NCI-H2196 (cell line): ENCODE data around the gene TDRD9.
A peak's percentile ranks its signal among the peaks of the same experiment; 100 is the strongest.

ENCODE experiments used
- DNase-seq: peaks from one replicate; lab custom pipeline; 2025; ENCODE audit not compliant: unreplicated experiment; lab: John Stamatoyannopoulos, UW

Gene TDRD9

GRCh38 chr14:104064003-104064402 is 135.7 kb downstream of the TDRD9 start:
- no peak for DNase-seq

- no peak for DNase-seq
These were observed 138.0 kb downstream of the TDRD9 start for GRCh38 chr14:104066279-104066678.

- DNase-seq: no peak
These were observed 138.6 kb downstream of the TDRD9 start for GRCh38 chr14:104066719-104067295.

- DNase-seq: no peak
These were observed 141.3 kb downstream of the TDRD9 start for GRCh38 chr14:104069541-104069940.

GRCh38 chr14:104072586-104072985 is 144.3 kb downstream of the TDRD9 start:
- no peak for DNase-seq

- DNase-seq: no peak
These were observed 145.5 kb downstream of the TDRD9 start for GRCh38 chr14:104073764-104074163.

- peak; percentile 8 for DNase-seq
These were observed 147.4 kb downstream of the TDRD9 start for GRCh38 chr14:104075530-104076151.

- DNase-seq: no peak
These were observed 148.5 kb downstream of the TDRD9 start for GRCh38 chr14:104076743-104077142.

- peak; percentile 77 for DNase-seq
These were observed 149.8 kb downstream of the TDRD9 start for GRCh38 chr14:104078031-104078455.

- DNase-seq: no peak
These were observed 152.4 kb downstream of the TDRD9 start for GRCh38 chr14:104080376-104081260.

GRCh38 chr14:104081261-104081835 is 153.1 kb downstream of the TDRD9 start:
- no peak for DNase-seq

- no peak for DNase-seq
These were observed 153.8 kb downstream of the TDRD9 start for GRCh38 chr14:104081951-104082464.

- DNase-seq: no peak
These were observed 154.6 kb downstream of the TDRD9 start for GRCh38 chr14:104082807-104083206.

- no peak for DNase-seq
These were observed 156.2 kb downstream of the TDRD9 start for GRCh38 chr14:104084251-104085002.

GRCh38 chr14:104085032-104085888 is 157.0 kb downstream of the TDRD9 start, which contains the start of gene ASPG:
Gene ASPG, plus strand, starts transcription at chr14:104085700. Its CDS starts 71 bp downstream, at chr14:104085771.
- DNase-seq: no peak

- no peak for DNase-seq
These were observed 157.6 kb downstream of the TDRD9 start for GRCh38 chr14:104085889-104086201.

- DNase-seq: no peak
These were observed 158.0 kb downstream of the TDRD9 start for GRCh38 chr14:104086210-104086660.

- no peak for DNase-seq
These were observed 158.6 kb downstream of the TDRD9 start for GRCh38 chr14:104086661-104087461.

- DNase-seq: no peak
These were observed 159.2 kb downstream of the TDRD9 start for GRCh38 chr14:104087505-104087904.
